Nephron progenitor cell (in vitro differentiated cells): Measurements from ENCODE around the gene TMEM255B.
"Not testable (repeated sequence)": the region's sequence is repeated elsewhere in the genome, so short reads cannot be mapped to it uniquely, and the experiment has no call there.

Experiments used
- DNase-seq: peaks from one replicate; pipeline ENCODE4 v3.0.0; 2021
- H3K27ac Mint-ChIP-seq: 2 replicates; pipeline ENCODE4 v1.8.0; 2021; ENCODE audit warnings: mild to moderate bottlenecking, moderate library complexity, mixed read lengths
- H3K27me3 Mint-ChIP-seq: 2 replicates; pipeline ENCODE4 v1.8.0; 2021; ENCODE audit warnings: mild to moderate bottlenecking, low read depth, mixed read lengths; ENCODE audit not compliant: poor library complexity
- H3K36me3 Mint-ChIP-seq: 2 replicates; pipeline ENCODE4 v1.8.0; 2021; ENCODE audit warnings: low read depth, mixed read lengths
- H3K4me1 Mint-ChIP-seq: 2 replicates; pipeline ENCODE4 v1.8.0; 2021; ENCODE audit warnings: mixed read lengths
- H3K4me3 Mint-ChIP-seq: 2 replicates; pipeline ENCODE4 v1.8.0; 2021; ENCODE audit warnings: mild to moderate bottlenecking, moderate library complexity, mixed read lengths
- H3K9me3 Mint-ChIP-seq: 2 replicates; pipeline ENCODE4 v1.8.0; 2021; ENCODE audit warnings: mild to moderate bottlenecking, moderate library complexity, mixed read lengths
- TF ChIP-seq, protein P1 (sequence below): fragments of 200-600 bp; sonication (generic); IDR thresholded peaks from 2 replicates; pipeline ENCODE4 v1.5.0; 2021; ENCODE audit warnings: antibody characterized with exemption

TMEM255B gene

GRCh38 chr13:113833111-113833830 is 74.2 kb downstream of the TMEM255B start:
- TF ChIP-seq, protein P1, sequence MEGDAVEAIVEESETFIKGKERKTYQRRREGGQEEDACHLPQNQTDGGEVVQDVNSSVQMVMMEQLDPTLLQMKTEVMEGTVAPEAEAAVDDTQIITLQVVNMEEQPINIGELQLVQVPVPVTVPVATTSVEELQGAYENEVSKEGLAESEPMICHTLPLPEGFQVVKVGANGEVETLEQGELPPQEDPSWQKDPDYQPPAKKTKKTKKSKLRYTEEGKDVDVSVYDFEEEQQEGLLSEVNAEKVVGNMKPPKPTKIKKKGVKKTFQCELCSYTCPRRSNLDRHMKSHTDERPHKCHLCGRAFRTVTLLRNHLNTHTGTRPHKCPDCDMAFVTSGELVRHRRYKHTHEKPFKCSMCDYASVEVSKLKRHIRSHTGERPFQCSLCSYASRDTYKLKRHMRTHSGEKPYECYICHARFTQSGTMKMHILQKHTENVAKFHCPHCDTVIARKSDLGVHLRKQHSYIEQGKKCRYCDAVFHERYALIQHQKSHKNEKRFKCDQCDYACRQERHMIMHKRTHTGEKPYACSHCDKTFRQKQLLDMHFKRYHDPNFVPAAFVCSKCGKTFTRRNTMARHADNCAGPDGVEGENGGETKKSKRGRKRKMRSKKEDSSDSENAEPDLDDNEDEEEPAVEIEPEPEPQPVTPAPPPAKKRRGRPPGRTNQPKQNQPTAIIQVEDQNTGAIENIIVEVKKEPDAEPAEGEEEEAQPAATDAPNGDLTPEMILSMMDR = no peak
- Mint-ChIP-seq H3K36me3 (no peaks in the 10 kb centered on the region), H3K27me3 (peaks cover 5% of the 10 kb centered on the region), H3K27ac (peak overlapping the region; percentile 57), H3K4me3 (no peak overlapping the region), H3K4me1 (peaks cover 42% of the 10 kb centered on the region), H3K9me3 (no peaks in the 10 kb centered on the region)
- no peak for DNase-seq

DNA sequence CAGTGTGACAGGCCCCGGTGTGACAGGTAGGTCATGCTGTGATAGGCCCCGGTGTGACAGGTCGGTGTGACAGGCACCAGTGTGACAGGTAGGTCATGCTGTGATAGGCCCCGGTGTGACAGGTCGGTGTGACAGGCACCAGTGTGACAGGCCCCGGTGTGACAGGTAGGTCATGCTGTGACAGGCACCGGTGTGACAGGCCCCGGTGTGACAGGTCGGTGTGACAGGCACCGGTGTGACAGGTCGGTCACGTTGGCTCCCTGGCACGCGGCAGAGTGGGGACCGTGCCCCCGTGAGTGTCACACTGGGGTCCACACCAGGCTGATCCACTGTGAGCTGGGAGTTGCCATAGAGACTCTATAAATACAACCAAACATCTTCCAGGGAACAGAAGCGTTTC is 75.0 kb downstream of the TMEM255B start:
- not testable (repeated sequence) for H3K27ac Mint-ChIP-seq, H3K36me3 Mint-ChIP-seq, DNase-seq, H3K9me3 Mint-ChIP-seq, H3K27me3 Mint-ChIP-seq, H3K4me3 Mint-ChIP-seq
- peaks cover 42% of the 10 kb centered on the region for H3K4me1 Mint-ChIP-seq

DNA sequence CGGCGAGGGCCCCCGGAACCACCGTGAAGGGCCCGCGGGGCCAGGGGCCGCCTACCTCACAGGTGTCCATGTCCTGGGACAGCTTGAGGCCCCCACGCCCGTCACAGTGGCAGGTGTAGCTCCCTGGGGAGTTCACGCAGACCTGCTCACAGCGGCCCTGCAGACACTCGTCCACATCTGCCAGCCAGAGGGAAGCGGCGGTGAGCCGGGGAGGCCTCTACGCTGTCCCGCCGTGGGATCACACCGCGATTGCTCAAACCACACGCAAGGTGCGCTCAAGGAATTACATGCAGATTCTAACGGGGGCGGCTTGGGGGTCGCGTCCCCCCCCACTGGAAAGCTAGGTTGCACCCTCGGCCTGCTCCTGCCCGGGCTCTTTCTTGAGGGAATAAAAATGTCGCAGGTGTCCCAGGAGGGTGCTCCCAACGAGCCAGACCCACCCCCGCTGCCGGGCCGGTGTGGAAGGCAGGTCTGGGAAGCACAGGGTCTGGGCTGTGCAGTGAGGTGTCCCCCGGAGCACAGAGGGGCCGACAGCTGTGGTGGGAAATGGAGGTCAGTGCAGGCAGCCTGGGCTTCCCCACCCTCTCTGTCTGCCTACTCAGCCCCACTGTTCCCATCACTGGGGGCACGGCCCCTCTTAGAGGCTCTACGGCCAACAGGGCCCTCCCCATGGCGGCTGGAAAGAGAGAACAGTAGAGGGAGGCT is 75.6 kb downstream of the TMEM255B start:
- TF ChIP-seq, protein P1 = no peak
- no peaks in the 10 kb centered on the region for H3K36me3 Mint-ChIP-seq
- no peak for DNase-seq
- H3K27ac Mint-ChIP-seq = peak overlapping the region; percentile 81
- H3K9me3 Mint-ChIP-seq = no peaks in the 10 kb centered on the region
- peaks cover 42% of the 10 kb centered on the region for H3K4me1 Mint-ChIP-seq
- H3K4me3 Mint-ChIP-seq = no peak overlapping the region
- peaks cover 5% of the 10 kb centered on the region for H3K27me3 Mint-ChIP-seq

- TF ChIP-seq, protein P1 = no peak
- Mint-ChIP-seq H3K9me3 (no peaks in the 10 kb centered on the region), H3K4me3 (no peak overlapping the region), H3K27ac (peak overlapping the region; percentile 71), H3K27me3 (peaks cover 5% of the 10 kb centered on the region), H3K4me1 (peaks cover 42% of the 10 kb centered on the region), H3K36me3 (no peaks in the 10 kb centered on the region)
- peak; percentile 31 for DNase-seq
These were observed 76.6 kb downstream of the TMEM255B start for GRCh38 chr13:113835461-113836270.

DNA sequence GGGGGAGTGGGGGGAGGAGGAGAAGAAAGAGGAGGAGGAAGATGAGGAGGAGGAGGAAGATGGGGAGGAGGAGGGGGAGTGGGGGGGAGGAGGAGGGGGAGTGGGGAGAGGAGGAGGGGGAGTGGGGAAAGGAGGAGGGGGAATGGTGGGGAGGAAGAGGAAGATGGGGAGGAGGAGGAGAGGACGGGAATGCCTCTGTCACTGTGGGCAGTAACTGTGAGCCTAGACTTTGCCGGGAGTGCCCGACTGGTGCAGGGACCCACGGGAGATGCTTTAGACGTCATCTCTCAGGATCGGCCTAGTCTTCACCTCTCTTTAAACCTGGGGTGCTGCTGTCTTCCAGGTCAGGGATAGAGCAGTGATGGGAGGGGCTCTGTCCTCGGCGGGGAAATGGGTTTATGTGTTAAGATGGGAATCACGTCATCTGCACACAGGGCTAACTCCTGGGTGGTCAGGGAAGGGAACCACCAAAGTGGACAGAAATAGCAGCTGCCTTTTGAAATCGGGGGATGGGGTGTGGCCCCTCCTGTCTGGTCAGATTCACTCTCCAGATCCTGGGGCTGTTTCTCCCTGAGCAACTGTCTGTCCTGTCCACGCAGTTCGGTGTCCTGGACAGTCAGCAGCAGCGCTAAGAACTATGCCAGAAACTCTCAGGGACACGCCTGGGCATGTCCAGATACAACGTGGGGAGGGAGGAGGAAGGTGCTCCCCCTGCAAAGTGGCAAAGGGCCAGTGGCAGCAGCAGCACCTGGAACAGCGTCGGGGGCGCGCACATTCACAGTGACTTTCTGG is 77.9 kb downstream of the TMEM255B start:
- no peak for DNase-seq
- Mint-ChIP-seq H3K36me3 (no peaks in the 10 kb centered on the region), H3K4me1 (peaks cover 38% of the 10 kb centered on the region), H3K9me3 (no peaks in the 10 kb centered on the region), H3K27ac (peak overlapping the region; percentile 95), H3K27me3 (peaks cover 7% of the 10 kb centered on the region), H3K4me3 (peak overlapping the region; percentile 19)
- TF ChIP-seq, protein P1 = no peak
